SH-SY5Y (cell line): ENCODE results near the gene SLC9A2.

Experiments used
- GATA2 ChIP-seq: IDR thresholded peaks from 2 replicates; pipeline ENCODE4 v1.6.1; 2011; ENCODE audit warnings: mild to moderate bottlenecking, low read depth, low read length
- GATA3 ChIP-seq: IDR thresholded peaks from 2 replicates; pipeline ENCODE4 v1.6.1; 2011; ENCODE audit warnings: low read depth, mild to moderate bottlenecking, low read length, moderate library complexity

DNA sequence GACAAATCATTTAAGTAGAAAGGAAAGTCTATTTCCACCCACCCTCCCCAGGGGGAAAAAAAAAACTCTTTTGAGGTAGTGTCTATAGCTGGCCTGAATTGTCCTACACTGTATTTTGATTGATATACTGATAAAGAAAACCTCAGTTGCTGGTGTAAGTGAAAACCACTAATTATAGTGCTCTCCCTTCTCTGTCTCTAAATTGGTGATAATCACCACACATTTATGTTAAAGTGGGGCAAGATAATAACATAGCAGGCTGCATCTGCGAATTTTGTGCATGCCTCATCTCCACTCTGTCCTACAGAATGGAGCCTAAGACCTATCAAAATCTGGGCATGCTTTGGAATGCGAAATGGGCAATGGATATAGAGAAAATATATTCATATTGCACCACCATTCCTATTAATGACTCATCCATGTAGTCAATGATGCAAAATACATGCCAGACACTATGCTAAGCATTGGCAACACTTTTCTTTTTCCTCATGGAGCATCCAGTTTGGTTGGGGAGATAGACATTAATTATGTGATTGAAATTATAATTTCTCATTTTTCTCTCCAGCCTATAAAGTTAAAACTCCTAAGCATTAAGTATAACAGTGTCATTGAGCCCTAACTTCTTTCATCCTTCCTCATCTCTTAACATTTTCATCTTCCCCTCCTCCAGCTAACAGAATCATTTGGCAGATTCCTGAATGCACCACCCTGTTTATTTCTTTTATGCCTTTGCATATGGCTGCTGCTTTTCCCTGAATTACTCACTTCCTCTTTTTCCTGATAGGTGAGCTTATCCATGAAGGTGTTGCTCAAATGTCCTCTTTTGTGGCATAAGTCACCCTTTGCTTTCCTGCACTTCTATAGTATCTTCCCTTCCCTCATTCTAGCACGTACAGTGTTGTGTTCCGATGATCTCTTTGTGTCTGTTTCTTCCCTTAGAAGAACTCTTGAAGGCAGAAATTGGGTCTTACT, 58.2 kb downstream of the SLC9A2 start:
- TF ChIP-seq GATA2 (no peak), GATA3 (no peak)
